ENCODE data around the gene CDH20. TPM values are rescaled to one million over a fixed set of nuclear protein-coding genes. Genes with fewer than 3 reads are reported as not detected.

Gene CDH20
- total RNA-seq, 1 experiment from 2014 or later, result not detected

- no peak overlapping the region for H3K4me3 Mint-ChIP-seq (ENCODE audit: low read depth, unreplicated experiment)
- no peak for DNase-seq
- CTCF ChIA-PET, result no interaction called here
- peaks cover 5% of the 10 kb centered on the region for H3K27me3 Mint-ChIP-seq (ENCODE audit: unreplicated experiment)
- no peak overlapping the region for H3K27ac Mint-ChIP-seq (ENCODE audit: unreplicated experiment)
- no peak for TF ChIP-seq CTCF (IDR thresholded peaks at IDR 0.05; ENCODE audit: unreplicated experiment)
- BruUV-seq (replicated peaks), result no TSS peak
- H3K4me1 Mint-ChIP-seq (ENCODE audit: low read depth, unreplicated experiment), result no peaks in the 10 kb centered on the region
- no peaks in the 10 kb centered on the region for H3K36me3 Mint-ChIP-seq (ENCODE audit: insufficient read depth, unreplicated experiment)
- intact Hi-C loops (cut with micrococcal nuclease; ENCODE audit: unreplicated experiment), result no loop called here
- no peaks in the 10 kb centered on the region for H3K9me3 Mint-ChIP-seq (ENCODE audit: low read depth, unreplicated experiment)
Measured at GRCh38 chr18:61587865-61588264, 254.6 kb downstream of the CDH20 start.

GRCh38 chr18:61589053-61589723, 256.0 kb downstream of the CDH20 start:
- no peaks in the 10 kb centered on the region for H3K9me3 Mint-ChIP-seq (ENCODE audit: low read depth, unreplicated experiment)
- no peaks in the 10 kb centered on the region for H3K36me3 Mint-ChIP-seq (ENCODE audit: insufficient read depth, unreplicated experiment)
- CTCF ChIA-PET, result no interaction called here
- intact Hi-C loops (cut with micrococcal nuclease; ENCODE audit: unreplicated experiment), result no loop called here
- BruUV-seq (replicated peaks), result no TSS peak
- no peaks in the 10 kb centered on the region for H3K4me1 Mint-ChIP-seq (ENCODE audit: low read depth, unreplicated experiment)
- no peaks in the 10 kb centered on the region for H3K27me3 Mint-ChIP-seq (ENCODE audit: unreplicated experiment)
- no peak overlapping the region for H3K27ac Mint-ChIP-seq (ENCODE audit: unreplicated experiment)
- no peak for DNase-seq
- TF ChIP-seq CTCF (IDR thresholded peaks at IDR 0.05; ENCODE audit: unreplicated experiment), result no peak
- H3K4me3 Mint-ChIP-seq (ENCODE audit: low read depth, unreplicated experiment), result no peak overlapping the region

GRCh38 chr18:61589724-61590065, 256.5 kb downstream of the CDH20 start:
- DNase-seq, result no peak
- TF ChIP-seq CTCF (IDR thresholded peaks at IDR 0.05; ENCODE audit: unreplicated experiment), result no peak
- intact Hi-C loops (cut with micrococcal nuclease; ENCODE audit: unreplicated experiment), result no loop called here
- CTCF ChIA-PET, result no interaction called here
- BruUV-seq (replicated peaks), result no TSS peak
- Mint-ChIP-seq H3K4me3 (ENCODE audit: low read depth, unreplicated experiment) (no peak overlapping the region), H3K36me3 (ENCODE audit: insufficient read depth, unreplicated experiment) (no peaks in the 10 kb centered on the region), H3K27me3 (ENCODE audit: unreplicated experiment) (no peaks in the 10 kb centered on the region), H3K27ac (ENCODE audit: unreplicated experiment) (no peak overlapping the region), H3K9me3 (ENCODE audit: low read depth, unreplicated experiment) (no peaks in the 10 kb centered on the region), H3K4me1 (ENCODE audit: low read depth, unreplicated experiment) (no peaks in the 10 kb centered on the region)

GRCh38 chr18:61591253-61591652, 258.0 kb downstream of the CDH20 start:
- no peaks in the 10 kb centered on the region for H3K36me3 Mint-ChIP-seq (ENCODE audit: insufficient read depth, unreplicated experiment)
- DNase-seq, result no peak
- H3K27ac Mint-ChIP-seq (ENCODE audit: unreplicated experiment), result no peak overlapping the region
- no peaks in the 10 kb centered on the region for H3K9me3 Mint-ChIP-seq (ENCODE audit: low read depth, unreplicated experiment)
- H3K27me3 Mint-ChIP-seq (ENCODE audit: unreplicated experiment), result no peaks in the 10 kb centered on the region
- H3K4me1 Mint-ChIP-seq (ENCODE audit: low read depth, unreplicated experiment), result no peaks in the 10 kb centered on the region
- H3K4me3 Mint-ChIP-seq (ENCODE audit: low read depth, unreplicated experiment), result no peak overlapping the region
- BruUV-seq (replicated peaks), result no TSS peak
- intact Hi-C loops (cut with micrococcal nuclease; ENCODE audit: unreplicated experiment), result no loop called here
- CTCF ChIA-PET, result no interaction called here
- no peak for TF ChIP-seq CTCF (IDR thresholded peaks at IDR 0.05; ENCODE audit: unreplicated experiment)

Data from Calu3 (cell line).